Measurements from ENCODE around the gene H2AZ2.
"Not testable (repeated sequence)": the region's sequence is repeated elsewhere in the genome, so short reads cannot be mapped to it uniquely, and the experiment has no call there.

H2AZ2 gene

DNA sequence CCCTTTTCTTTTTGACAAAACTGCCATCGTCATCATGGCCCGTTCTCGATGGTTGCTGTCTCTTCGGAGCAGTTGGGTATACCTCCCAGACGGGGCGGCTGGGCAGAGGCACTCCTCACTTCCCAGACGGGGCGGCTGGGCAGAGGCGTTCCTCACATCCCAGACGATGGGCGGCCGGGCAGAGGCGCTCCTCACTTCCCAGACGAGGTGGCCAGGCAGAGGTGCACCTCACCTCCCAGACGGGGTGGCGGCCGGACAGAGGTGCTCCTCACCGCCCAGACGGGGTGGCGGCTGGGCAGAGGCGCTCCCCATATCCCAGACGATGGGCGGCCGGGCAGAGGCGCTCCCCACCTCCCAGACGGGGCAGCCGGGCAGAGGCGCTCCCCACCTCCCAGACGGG is 22.9 kb upstream of the H2AZ2 start:
- DNase-seq (ENCODE audit: low spot score): not testable (repeated sequence)

DNA sequence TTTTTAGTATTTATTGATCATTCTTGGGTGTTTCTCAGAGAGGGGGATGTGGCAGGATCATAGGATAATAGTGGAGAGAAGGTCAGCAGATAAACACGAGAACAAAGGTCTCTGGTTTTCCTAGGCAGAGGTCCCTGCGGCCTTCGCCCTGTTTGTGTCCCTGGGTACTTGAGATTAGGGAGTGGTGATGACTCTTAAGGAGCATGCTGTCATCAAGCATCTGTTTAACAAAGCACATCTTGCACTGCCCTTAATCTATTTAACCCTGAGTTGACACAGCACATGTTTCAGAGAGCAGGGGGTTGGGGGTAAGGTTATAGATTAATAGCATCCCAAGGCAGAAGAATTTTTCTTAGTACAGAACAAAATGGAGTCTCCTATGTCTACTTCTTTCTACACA is 22.4 kb upstream of the H2AZ2 start:
- DNase-seq (ENCODE audit: low spot score): not testable (repeated sequence)

DNA sequence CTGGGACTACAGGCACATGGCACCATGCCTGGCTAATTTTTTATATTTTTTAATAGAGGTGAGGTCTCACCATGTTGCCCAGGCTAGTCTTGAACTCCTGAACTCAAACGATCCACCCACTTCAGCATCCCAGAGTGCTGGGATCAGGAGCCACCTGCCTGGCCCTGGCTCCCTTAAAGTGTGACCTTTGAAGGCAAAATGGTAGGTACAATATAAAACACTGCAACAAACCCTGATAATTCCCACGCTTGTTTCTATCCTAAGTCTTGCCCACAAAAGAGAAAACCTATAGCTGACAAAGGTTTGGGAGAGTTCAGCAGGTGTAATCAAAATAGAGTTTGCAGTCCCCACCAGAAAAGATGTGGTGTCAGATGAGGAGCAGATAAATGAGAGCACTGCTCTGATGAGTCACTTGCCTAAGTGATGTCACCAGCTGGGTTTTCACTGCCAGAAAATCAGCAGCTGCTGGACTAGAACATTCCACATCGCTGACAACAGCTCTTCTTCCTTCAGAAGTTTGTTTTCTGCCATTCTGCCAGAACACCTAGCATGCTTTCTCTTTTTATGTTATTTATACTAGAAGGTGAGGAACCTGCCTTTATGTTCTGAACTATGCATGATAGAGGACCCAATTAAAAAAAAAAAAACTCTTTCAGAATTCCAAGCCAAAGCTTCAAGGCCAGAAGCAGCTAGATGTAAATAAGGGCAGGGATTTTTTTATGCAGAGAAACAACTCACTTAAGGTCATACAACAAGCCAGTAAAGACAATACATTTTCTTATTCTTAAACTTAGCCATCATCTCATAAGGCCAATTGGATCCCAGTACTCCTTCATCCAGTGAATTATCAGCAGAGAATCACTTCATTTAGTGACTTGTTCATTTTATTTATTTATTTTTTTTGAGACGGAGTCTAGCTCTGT is 19.4 kb upstream of the H2AZ2 start:
- DNase-seq (ENCODE audit: low spot score): no peak

DNA sequence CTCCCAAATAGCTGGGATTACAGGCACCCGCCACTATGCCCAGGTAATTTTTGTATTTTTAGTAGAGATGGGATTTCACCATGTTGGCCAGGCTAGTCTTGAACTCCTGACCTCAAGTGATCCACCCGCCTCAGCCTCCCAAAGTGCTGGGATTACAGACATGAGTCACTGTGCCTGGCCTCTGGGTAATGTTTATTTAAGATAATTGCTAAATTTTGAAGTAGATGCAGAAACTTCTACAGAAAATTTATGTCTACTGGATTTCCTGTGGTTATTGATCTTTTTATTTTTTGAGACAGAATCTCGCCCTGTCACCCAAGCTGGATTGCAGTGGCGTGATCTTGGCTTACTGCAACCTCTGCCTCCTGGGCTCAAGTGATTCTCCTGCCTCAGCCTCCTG is 14.1 kb upstream of the H2AZ2 start:
- not testable (repeated sequence) for DNase-seq (ENCODE audit: low spot score)

GRCh38 chr7:44858161-44858560 is 10.3 kb upstream of the H2AZ2 start:
- no peak for DNase-seq (ENCODE audit: low spot score)

DNA sequence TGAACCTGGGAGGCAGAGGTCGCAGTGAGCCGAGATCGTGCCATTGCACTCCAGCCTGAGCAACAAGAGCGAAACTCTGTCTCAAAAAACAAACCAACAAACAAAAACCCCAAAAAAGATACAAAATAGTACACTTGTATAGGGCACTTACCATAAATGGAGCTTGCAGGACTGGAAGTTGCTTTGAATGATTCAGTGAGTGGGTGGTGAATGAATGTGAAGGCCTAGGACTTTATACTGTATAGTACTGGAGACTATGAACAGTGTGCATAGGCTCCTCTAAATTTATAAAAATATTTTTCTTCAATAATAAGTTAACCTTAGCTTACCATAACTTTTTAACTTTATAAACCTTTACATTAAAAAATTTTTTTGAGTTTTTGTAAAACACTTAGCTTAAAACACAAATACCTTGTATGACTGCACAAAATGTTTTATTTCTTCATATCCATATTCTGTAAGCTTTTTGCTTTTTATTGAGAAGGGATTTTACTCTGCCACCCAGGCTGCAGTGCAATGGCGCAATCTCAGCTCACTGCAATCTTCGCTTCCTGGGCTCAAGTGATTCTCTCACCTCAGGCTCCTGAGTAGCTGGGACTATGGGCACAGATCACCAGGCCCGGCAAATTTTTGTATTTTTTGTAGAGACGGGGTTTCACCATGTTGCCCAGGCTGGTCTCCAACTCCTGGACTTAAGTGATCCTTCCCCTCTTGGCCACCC is 6.9 kb upstream of the H2AZ2 start:
- no peak for DNase-seq (ENCODE audit: low spot score)

- no peak for DNase-seq (ENCODE audit: low spot score)
Observed at GRCh38 chr7:44853391-44853790, 5.5 kb upstream of the H2AZ2 start.

DNA sequence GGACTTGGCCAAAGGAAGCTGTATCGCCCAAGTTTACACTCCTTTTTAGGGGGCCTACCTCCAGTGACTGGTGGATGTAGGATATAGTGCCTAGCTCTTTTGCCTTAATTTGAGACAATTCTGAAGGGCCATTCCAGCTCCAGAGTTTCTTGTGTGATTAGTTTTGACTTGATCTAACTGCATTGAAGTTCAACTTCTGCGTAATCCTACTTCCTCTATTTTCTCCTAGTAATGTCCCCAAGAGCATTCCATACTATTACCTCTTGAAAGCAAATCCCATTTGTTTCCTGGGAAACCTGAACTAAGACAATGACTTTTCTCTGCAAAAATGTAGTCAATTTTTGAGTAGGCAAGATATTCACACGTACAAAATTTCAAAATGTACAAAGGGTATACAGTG is 4.7 kb upstream of the H2AZ2 start:
- no peak for DNase-seq (ENCODE audit: low spot score)

GRCh38 chr7:44849885-44850544 is 2.1 kb upstream of the H2AZ2 start:
- DNase-seq (ENCODE audit: low spot score): no peak

- no peak for DNase-seq (ENCODE audit: low spot score)
Observed at GRCh38 chr7:44849259-44849884, 1.5 kb upstream of the H2AZ2 start.

GRCh38 chr7:44847509-44847919 is 373 bp downstream of the H2AZ2 start:
- peak; percentile 91 for DNase-seq (ENCODE audit: low spot score)

DNA sequence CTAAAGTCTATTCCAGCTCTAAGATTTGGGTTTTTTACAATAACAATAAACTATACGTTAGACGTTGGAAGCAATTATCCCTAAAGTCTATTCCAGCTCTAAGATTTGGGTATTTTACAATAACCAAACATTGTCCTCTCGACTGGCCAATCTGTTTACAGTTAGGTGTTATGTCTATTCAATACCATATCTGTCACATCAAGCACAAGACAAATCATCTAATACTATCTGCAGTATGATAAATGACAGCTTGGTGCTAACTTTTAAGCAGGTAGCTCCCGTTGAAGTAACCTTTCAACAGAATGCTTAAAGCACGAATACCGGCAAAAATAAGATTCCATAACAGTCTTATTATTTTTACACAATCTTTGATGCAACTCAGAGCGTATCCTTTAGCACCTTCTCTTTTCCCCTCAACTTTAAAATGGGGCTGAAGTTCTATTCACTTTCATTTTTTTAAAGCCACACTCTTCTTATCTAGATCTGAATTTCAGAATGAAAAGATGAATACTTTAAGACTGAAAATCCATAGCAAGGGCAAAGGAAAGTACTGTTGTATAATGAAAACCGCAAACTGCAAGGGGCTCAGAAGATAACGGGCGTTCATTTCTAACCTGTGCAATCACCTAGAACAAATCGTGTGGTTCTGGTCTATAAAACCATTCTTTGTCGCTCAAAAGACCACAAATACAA is 925 bp downstream of the H2AZ2 start:
- no peak for DNase-seq (ENCODE audit: low spot score)

- not testable (repeated sequence) for DNase-seq (ENCODE audit: low spot score)
Observed at GRCh38 chr7:44846390-44846789, 1.5 kb downstream of the H2AZ2 start.

DNA sequence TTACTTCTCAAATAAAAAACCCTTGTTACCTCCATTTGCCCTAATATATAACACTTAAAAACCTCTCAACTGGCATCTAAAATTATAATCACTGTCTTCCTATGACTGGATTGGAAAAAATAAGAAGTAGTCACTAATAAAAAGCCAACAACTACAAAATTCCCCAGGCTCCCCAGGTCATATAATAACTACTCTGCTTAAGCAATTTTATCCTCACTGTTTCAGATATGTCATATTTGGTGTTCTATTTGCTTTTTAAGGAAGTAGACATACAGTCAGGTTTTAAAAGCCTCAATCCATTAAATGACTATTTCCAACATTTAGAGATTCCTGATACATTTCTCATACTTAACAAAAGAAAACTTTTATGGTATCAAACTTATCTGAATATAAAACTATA is 2.4 kb downstream of the H2AZ2 start:
- DNase-seq (ENCODE audit: low spot score): no peak

- DNase-seq (ENCODE audit: low spot score): not testable (repeated sequence)
Observed at GRCh38 chr7:44843440-44843839, 4.4 kb downstream of the H2AZ2 start.

GRCh38 chr7:44842675-44843074 is 5.2 kb downstream of the H2AZ2 start:
- DNase-seq (ENCODE audit: low spot score): not testable (repeated sequence)

GRCh38 chr7:44838751-44839150 is 9.1 kb downstream of the H2AZ2 start:
- no peak for DNase-seq (ENCODE audit: low spot score)

DNA sequence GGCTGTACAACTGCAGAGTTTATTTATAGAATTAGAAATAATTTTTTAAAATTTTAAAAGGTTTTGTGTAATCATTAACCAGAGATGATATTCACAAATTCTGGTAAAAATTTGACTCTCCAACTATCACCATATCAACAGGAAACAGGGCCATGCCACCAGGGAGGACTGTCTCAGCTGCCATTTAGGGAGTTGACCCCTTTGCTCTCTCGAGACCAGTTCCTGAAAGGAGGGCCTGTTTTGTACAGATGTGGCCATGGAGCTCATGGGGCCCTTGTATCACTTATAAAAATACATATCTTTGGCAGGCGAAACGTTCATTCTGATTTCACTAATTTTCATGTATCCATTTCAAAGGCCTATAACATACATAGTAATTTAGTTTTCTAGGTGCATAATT is 20.3 kb downstream of the H2AZ2 start:
- no peak for DNase-seq (ENCODE audit: low spot score)

- no peak for DNase-seq (ENCODE audit: low spot score)
Observed at GRCh38 chr7:44824894-44825526, 22.9 kb downstream of the H2AZ2 start.

- DNase-seq (ENCODE audit: low spot score): no peak
Observed at GRCh38 chr7:44823255-44823781, 24.6 kb downstream of the H2AZ2 start.

DNA sequence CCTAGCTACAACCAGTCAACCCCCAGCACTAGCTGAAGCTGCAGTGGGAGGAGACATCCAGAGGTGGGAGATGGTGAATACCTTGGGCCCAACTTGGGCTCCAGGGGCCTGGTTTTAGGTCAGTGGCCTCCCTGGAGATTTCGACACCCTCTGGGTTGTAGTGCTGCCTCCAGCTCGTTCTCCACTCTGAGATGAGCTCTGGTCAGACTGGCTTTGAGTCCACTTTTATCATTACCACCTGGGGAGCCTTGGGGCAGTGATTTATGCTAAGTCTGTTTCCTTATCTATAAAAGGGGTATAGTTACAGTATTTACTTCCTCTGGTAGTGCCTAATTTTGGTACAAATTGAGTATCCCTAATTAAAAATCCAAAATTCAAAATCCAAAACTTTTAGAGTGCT is 28.6 kb downstream of the H2AZ2 start:
- DNase-seq (ENCODE audit: low spot score): no peak

Measured in iPS-NIHi11 (cell line).